Mammary epithelial cell (primary cell): ENCODE data around the gene BRK1.

ENCODE experiments used
- CTCF ChIP-seq, 2 donors: IDR thresholded peaks in 1 of 2; conservative IDR thresholded peaks in 1 of 2; 2 replicates each; pipeline ENCODE4 v1.5.1; 2011 to 2012; ENCODE audit warnings: inconsistent platforms in 2 of 2, low read length in 2 of 2, mild to moderate bottlenecking in 2 of 2, control low read depth in 1 of 2, low read depth in 1 of 2; ENCODE audit not compliant: insufficient read depth in 1 of 2; ENCODE audit errors: extremely low read depth in 1 of 2
- EZH2 ChIP-seq: IDR thresholded peaks from 2 replicates; pipeline ENCODE4 v1.6.1; 2012; ENCODE audit warnings: low read length, inconsistent platforms, borderline replicate concordance

GRCh38 chr3:10093678-10094077 lies 21.8 kb upstream of the BRK1 start:
- no peak for TF ChIP-seq CTCF (conservative IDR thresholded peaks at IDR 0.05 in 1 of 2, IDR thresholded peaks at IDR 0.05 in 1 of 2; ENCODE audit: extremely low read depth in 1 of 2, insufficient read depth in 1 of 2, low read depth in 1 of 2, low read length in 2 of 2)
- TF ChIP-seq EZH2 = no peak
